NOMO-1 (cell line): Measurements from ENCODE around the gene CBFB.

ENCODE experiments used
- DNase-seq, 2 experiments: peaks; one replicate each; lab custom pipeline; 2025; ENCODE audit not compliant: unreplicated experiment in 2 of 2; lab: John Stamatoyannopoulos, UW

The CBFB gene

GRCh38 chr16:67091906-67092566 is 63.1 kb downstream of the CBFB start:
- no peak for DNase-seq

GRCh38 chr16:67093098-67093726 is 64.3 kb downstream of the CBFB start:
- no peak for DNase-seq

- no peak for DNase-seq
Observed at GRCh38 chr16:67098599-67098998, 69.7 kb downstream of the CBFB start.

- no peak for DNase-seq
Observed at GRCh38 chr16:67100569-67101310, 71.8 kb downstream of the CBFB start.

GRCh38 chr16:67101311-67102082 is 72.5 kb downstream of the CBFB start:
- no peak for DNase-seq

GRCh38 chr16:67104061-67104460 is 75.1 kb downstream of the CBFB start:
- DNase-seq: no peak

GRCh38 chr16:67104845-67105244 is 75.9 kb downstream of the CBFB start:
- peak; percentile 47 to 49 for DNase-seq

GRCh38 chr16:67105246-67105645 is 76.3 kb downstream of the CBFB start:
- DNase-seq: peak; percentile 58 to 71

GRCh38 chr16:67105881-67106280 is 76.9 kb downstream of the CBFB start:
- no peak for DNase-seq

- DNase-seq: no peak
Observed at GRCh38 chr16:67108489-67108888, 79.5 kb downstream of the CBFB start.

- DNase-seq: no peak
Observed at GRCh38 chr16:67108931-67109406, 80.0 kb downstream of the CBFB start.

- DNase-seq: peak; percentile 82 to 92
Observed at GRCh38 chr16:67109407-67110135, 80.6 kb downstream of the CBFB start, which contains the start of gene PHAF1. TSS of gene PHAF1 (plus strand) at chr16:67109941. CDS start at chr16:67110176, 235 bp downstream.

- no peak for DNase-seq
Observed at GRCh38 chr16:67111951-67112444, 83.0 kb downstream of the CBFB start.

GRCh38 chr16:67112591-67113399 is 83.8 kb downstream of the CBFB start:
- no peak for DNase-seq

GRCh38 chr16:67114793-67115192 is 85.8 kb downstream of the CBFB start:
- no peak for DNase-seq

- no peak for DNase-seq
Observed at GRCh38 chr16:67115639-67116038, 86.7 kb downstream of the CBFB start.

GRCh38 chr16:67116388-67117311 is 87.7 kb downstream of the CBFB start:
- peak; percentile 31 to 63 for DNase-seq

GRCh38 chr16:67117716-67118115 is 88.8 kb downstream of the CBFB start:
- DNase-seq: no peak
